DMS 273 treated with DMSO at 0.1 percent for 48 hours (cell line): ENCODE results near the gene RAB3A.
A peak's percentile ranks its signal among the peaks of the same experiment; 100 is the strongest.
"Not testable (repeated sequence)": the region's sequence is repeated elsewhere in the genome, so short reads cannot be mapped to it uniquely, and the experiment has no call there.

Experiments used
- DNase-seq: peaks from one replicate; lab custom pipeline; 2025; lab: John Stamatoyannopoulos, UW

Gene RAB3A

GRCh38 chr19:18167975-18168645, 35.7 kb downstream of the RAB3A start:
- no peak for DNase-seq

- DNase-seq: no peak
Observed at GRCh38 chr19:18167011-18167410, 36.8 kb downstream of the RAB3A start.

- no peak for DNase-seq
Observed at GRCh38 chr19:18165794-18166544, 37.9 kb downstream of the RAB3A start.

- no peak for DNase-seq
Observed at GRCh38 chr19:18164072-18164471, 39.8 kb downstream of the RAB3A start.

GRCh38 chr19:18161636-18162002, 42.2 kb downstream of the RAB3A start:
- no peak for DNase-seq

- DNase-seq: peak; percentile 13
Observed at GRCh38 chr19:18160971-18161635, 42.7 kb downstream of the RAB3A start.

- DNase-seq: no peak
Observed at GRCh38 chr19:18160493-18160970, 43.3 kb downstream of the RAB3A start.

GRCh38 chr19:18159810-18160209, 44.0 kb downstream of the RAB3A start:
- no peak for DNase-seq

GRCh38 chr19:18159059-18159616, 44.7 kb downstream of the RAB3A start:
- not testable (repeated sequence) for DNase-seq

- no peak for DNase-seq
Observed at GRCh38 chr19:18158467-18158866, 45.4 kb downstream of the RAB3A start.

GRCh38 chr19:18157465-18158063, 46.3 kb downstream of the RAB3A start:
- peak; percentile 90 for DNase-seq

GRCh38 chr19:18156841-18157464, 46.9 kb downstream of the RAB3A start:
- DNase-seq: peak; percentile 96

GRCh38 chr19:18156268-18156667, 47.6 kb downstream of the RAB3A start:
- no peak for DNase-seq

- DNase-seq: no peak
Observed at GRCh38 chr19:18155095-18156087, 48.5 kb downstream of the RAB3A start.

- DNase-seq: no peak
Observed at GRCh38 chr19:18153556-18154134, 50.2 kb downstream of the RAB3A start.

GRCh38 chr19:18152817-18153555, 50.9 kb downstream of the RAB3A start, which contains the start of gene PIK3R2:
PIK3R2 (plus strand) TSS chr19:18153163; CDS start chr19:18155880, 2,717 bp downstream.
- DNase-seq: peak; percentile 96

- peak; percentile 98 for DNase-seq
Observed at GRCh38 chr19:18152442-18152816, 51.4 kb downstream of the RAB3A start.

- no peak for DNase-seq
Observed at GRCh38 chr19:18150776-18151624, 52.8 kb downstream of the RAB3A start.
